SW480 (cell line): ENCODE data around the gene TMEM212.
"Not testable (repeated sequence)": the region's sequence is repeated elsewhere in the genome, so short reads cannot be mapped to it uniquely, and the experiment has no call there.

Source experiments
- DNase-seq: peaks from one replicate; pipeline ENCODE4 v3.0.0-alpha.2; 2016; ENCODE audit warnings: low spot score

TMEM212 gene

DNA sequence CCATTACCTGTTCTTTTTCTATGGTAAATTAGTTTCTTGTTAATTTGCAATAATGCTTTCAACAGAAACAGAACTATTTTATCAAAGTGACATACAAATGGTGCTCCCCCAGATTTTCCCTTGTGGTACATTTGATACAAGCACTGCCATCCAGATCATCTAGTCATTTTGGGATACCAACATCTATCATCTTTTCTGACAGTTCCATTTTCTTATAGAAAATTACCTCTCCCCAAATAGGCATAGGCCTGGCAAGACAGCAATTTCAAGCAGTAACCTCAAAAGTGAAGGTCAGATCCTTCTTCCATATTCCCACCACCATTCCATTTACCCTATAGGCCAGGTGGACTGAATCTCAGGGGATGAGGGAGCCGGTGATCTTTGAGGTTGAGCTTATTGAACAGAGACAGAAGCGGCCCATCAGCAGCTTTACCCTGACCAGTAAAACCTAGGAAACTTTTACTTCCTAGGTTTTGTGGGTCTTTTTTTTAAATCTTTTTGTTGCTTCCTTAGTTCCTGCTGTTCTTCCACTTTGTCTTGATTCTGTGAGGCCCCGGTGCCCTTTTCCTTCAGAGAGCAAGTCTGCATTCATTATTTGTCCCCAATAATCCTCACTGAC lies 29.8 kb upstream of the TMEM212 start:
- DNase-seq = no peak

DNA sequence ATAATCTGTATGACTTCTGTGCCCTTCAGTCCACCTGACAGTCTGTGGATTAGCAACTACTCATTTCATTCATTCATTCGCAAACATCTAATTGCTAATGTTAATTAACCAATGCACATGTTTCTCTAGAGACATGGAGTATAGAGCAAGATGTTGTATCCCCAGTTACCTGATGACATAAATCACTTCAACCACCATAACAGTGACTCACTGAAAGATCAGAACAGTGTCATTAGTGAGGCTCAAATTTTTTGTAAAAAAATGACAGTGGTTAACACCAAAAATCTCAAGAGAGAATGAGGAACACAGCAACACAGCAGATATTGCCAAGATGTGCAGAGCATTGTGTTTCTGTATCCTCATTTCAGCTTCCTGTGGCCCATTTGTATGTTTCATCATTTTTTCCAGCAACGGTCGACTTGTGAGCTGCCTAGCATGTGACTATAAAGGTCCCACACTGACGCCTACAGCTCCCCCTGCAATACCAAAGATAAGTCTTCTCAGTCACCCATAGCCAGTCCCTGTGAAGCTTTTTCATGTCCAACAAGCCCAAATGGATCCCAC lies 29.2 kb upstream of the TMEM212 start:
- no peak for DNase-seq

DNA sequence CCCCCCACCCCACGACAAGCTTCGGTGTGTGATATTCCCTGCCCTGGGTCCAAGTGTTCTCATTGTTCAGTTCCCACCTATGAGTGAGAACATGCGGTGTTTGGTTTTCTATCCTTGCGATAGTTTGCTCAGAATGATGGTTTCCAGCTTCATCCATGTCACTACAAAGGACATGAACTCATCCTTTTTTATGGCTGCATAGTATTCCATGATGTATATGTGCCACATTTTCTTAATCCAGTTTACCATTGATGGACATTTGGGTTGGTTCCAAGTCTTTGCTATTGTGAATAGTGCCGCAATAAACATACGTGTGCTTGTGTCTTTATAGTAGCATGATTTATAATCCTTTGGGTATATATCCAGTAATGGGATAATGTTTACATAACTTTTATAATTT lies 28.5 kb upstream of the TMEM212 start:
- DNase-seq = not testable (repeated sequence)

- no peak for DNase-seq
Observed at GRCh38 chr3:171815973-171816595, 27.1 kb upstream of the TMEM212 start.

- no peak for DNase-seq
Observed at GRCh38 chr3:171817074-171817800, 25.9 kb upstream of the TMEM212 start.

GRCh38 chr3:171821044-171821443 lies 22.1 kb upstream of the TMEM212 start:
- DNase-seq = no peak

DNA sequence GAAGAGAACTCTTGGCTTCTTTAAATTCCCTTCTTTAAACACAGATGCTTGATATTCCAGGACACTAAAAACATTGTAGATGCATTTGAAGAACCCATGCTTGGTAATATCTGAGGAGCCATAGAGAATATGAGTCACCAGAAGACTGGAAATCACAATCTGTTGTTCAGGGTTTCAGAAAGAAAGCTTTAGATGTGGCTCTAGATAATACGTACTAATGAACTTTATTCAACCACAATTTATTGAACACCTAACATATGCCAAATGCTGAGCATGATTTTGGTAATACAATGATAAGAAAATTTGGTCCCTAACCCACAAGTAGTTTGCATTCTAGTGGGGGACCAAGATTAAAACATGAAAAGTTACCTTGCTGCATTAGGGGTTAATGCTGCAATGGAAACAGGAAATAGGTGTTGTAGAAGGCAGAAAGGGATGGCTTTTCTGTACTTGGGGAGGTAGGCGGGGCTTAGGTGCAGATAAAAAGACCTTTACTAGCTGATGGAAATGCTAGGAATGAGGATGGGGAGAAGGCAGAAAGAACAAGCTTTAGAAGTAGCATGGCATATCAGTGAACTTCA lies 21.3 kb upstream of the TMEM212 start:
- no peak for DNase-seq

GRCh38 chr3:171822431-171823106 lies 20.6 kb upstream of the TMEM212 start:
- no peak for DNase-seq

- DNase-seq = no peak
Observed at GRCh38 chr3:171824116-171824515, 19.0 kb upstream of the TMEM212 start.

DNA sequence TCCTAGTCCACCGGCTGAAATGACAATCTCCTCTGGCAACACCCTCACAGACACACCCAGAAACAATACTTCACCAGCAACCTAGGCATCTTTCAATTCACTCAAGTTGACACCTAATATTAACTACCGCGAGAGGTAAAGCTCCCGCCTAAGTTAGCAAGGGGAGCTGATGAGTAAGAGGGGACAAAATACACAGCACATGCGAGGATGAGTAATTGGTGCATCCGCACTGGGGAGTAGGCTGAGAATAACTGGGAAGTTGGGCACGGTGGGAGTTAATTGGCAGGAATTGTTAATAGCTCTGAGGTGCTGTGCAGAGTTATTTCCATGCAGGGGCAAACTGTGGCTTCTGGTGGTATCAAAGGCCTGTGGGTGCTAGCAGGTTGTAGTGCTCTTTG lies 18.3 kb upstream of the TMEM212 start:
- peak; percentile 34 for DNase-seq

GRCh38 chr3:171825222-171825828 lies 17.8 kb upstream of the TMEM212 start:
- no peak for DNase-seq

- no peak for DNase-seq
Observed at GRCh38 chr3:171827385-171827784, 15.8 kb upstream of the TMEM212 start.

DNA sequence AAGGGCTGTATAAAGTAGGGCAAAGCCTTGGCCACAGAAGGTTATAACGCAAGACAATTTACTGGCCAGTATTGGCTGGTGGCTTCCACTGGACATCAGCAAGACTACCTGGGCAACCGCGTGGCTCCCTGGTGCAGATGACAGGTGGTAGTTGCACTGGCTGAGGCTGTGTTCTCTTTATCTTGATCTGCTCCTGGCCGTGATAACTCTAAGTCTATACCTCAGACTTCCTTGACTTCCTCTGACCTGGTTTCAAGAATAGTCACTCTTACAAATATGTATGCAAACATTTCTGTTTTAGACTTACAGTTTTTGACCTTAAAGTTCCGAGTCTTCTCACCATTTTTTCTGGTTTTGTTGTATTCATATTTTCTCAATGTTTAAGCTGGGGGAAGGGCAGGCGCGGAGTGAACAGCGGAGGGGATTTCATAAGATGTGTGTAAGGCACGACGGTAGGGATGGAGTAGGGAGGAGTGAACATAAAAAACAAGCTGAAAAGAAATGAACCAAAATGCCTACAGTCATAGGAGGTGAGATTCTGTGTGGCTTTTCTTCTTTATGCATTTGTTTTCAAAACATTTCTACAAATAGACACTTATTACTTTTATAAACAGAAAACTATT lies 15.2 kb upstream of the TMEM212 start:
- DNase-seq = no peak

DNA sequence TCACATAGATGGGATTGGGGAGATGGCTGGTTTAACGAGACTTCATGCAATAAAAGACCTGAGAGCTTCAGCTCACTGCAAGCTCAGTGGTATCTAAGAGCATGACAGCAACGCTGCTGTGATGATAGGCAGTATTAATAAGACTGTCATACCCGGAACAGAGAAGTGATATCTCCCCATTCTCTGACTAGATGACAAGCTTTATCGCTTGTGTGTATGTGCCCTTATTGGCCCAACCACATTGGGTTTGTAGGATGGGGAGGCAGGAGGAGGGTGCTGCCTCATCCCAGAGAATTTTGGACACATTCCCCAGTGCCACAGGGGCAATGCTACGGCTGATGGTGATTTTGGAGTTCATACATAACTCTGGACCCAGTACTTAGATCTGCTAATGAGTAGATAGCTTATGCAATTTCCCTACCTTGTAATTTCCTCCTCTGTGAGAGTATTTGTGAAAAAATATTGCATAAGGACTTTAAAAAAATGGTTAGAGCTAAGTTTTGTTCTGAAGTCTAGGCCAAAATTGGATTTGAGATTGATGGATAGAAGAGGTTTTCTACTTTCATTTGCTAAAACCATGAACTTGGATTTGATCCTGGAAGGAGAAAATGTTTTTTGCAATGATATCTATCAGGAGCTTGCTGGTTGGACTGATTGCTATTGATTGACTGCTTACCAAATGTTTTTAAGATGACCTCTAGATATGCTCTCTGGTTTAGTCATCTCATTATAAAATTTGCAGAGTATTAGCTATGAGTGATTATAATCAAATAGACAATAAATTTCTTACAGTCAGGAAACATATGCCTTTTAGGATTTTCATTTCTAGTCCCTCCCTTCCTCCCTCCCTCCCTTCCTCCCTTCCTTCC lies 14.0 kb upstream of the TMEM212 start:
- DNase-seq = no peak

DNA sequence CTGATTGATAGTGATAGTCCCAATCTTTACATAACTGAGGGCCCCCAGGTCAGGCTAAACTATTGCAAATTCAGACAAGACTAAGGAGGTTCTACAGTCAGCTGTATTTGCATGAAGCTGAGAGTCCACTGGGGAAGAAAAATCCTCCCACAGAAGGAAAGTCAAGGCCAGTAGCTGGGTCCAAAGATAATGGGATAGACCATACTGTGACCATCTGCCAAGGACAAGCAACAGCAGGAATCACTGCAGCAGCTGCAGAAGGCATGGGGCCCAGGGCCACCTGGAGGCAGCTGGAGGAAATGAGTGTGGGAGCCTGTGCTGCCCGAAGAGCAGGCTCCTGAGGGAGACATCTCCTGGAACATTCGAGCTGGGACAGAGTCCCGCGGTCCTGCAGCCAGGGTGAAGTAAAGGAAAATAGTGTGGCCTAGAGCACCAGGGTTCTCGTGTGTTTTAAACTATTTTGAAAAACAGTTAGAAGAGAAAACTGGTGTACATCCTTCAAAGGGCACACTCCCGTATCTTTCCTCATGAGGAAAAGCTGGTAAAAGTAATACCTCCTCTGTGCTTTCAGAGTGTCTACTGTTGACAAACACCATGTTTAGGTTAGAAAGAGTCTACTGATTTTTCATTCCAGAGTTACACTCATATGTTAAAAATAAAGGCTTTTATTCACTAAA lies 13.2 kb upstream of the TMEM212 start:
- DNase-seq = peak; percentile 75

- DNase-seq = no peak
Observed at GRCh38 chr3:171830518-171830875, 12.7 kb upstream of the TMEM212 start.

GRCh38 chr3:171831936-171832335 lies 11.2 kb upstream of the TMEM212 start:
- no peak for DNase-seq

GRCh38 chr3:171832989-171833388 lies 10.2 kb upstream of the TMEM212 start:
- no peak for DNase-seq

- DNase-seq = peak; percentile 79
Observed at GRCh38 chr3:171833789-171834460, 9.2 kb upstream of the TMEM212 start.
